Gastroesophageal sphincter (tissue), 3 donors: ENCODE measurements around the gene CHFR.

Experiments
- EP300 ChIP-seq: sonication (generic); formaldehyde crosslinking; IDR thresholded peaks from one replicate; pipeline ENCODE4 v1.6.1; 2017; ENCODE audit warnings: antibody characterized with exemption, mild to moderate bottlenecking
- POLR2A ChIP-seq, 2 donors: fragments of 450-650 bp; IDR thresholded peaks; one replicate each; pipeline ENCODE4 v1.6.1; 2017; ENCODE audit warnings: antibody characterized with exemption in 2 of 2, mild to moderate bottlenecking in 2 of 2, moderate library complexity in 1 of 2
- POLR2AphosphoS5 ChIP-seq: sonication (generic); formaldehyde crosslinking; IDR thresholded peaks from one replicate; pipeline ENCODE4 v1.6.1; 2017; ENCODE audit warnings: antibody characterized with exemption
- TF ChIP-seq, protein P1 (sequence below), 4 experiments: fragments of 200-600 bp in 2 of 4; fragments of 450-650 bp in 2 of 4; sonication (generic) in 1 of 4; IDR thresholded peaks; one replicate each; pipeline ENCODE4 v1.5.1; 2017 to 2019; ENCODE audit warnings: antibody characterized with exemption in 4 of 4, mild to moderate bottlenecking in 2 of 4, moderate library complexity in 2 of 4

DNA sequence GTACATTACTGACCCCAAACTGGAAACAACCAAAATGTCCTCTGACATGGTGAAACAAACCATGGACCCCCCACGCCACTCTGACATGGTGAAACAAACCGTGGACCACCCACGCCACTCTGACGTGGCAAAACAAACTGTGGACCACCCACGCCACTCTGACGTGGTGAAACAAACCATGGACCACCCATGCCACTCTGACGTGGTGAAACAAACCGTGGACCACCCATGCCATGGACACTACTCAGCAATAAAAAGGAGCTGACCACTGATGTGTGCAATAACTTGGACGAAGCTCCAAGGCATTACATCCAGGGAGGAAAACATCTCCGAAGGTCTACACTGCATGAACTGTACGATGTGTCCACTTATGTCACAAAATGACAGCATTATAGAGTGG, 55.6 kb downstream of the CHFR start:
- TF ChIP-seq, protein P1, sequence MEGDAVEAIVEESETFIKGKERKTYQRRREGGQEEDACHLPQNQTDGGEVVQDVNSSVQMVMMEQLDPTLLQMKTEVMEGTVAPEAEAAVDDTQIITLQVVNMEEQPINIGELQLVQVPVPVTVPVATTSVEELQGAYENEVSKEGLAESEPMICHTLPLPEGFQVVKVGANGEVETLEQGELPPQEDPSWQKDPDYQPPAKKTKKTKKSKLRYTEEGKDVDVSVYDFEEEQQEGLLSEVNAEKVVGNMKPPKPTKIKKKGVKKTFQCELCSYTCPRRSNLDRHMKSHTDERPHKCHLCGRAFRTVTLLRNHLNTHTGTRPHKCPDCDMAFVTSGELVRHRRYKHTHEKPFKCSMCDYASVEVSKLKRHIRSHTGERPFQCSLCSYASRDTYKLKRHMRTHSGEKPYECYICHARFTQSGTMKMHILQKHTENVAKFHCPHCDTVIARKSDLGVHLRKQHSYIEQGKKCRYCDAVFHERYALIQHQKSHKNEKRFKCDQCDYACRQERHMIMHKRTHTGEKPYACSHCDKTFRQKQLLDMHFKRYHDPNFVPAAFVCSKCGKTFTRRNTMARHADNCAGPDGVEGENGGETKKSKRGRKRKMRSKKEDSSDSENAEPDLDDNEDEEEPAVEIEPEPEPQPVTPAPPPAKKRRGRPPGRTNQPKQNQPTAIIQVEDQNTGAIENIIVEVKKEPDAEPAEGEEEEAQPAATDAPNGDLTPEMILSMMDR (IDR thresholded peaks at IDR 0.05), result no peak
- TF ChIP-seq POLR2AphosphoS5, result no peak
- TF ChIP-seq POLR2A (IDR thresholded peaks at IDR 0.05), result no peak
- no peak for TF ChIP-seq EP300
